Measurements from ENCODE around the gene FUT8.
"Not testable (repeated sequence)": the region's sequence is repeated elsewhere in the genome, so short reads cannot be mapped to it uniquely, and the experiment has no call there.

Gene FUT8

GRCh38 chr14:65419593-65420252 is 7.2 kb downstream of the FUT8 start:
- DNase-seq (ENCODE audit: low read depth), result no peak

GRCh38 chr14:65421201-65421981 is 8.9 kb downstream of the FUT8 start:
- no peak for DNase-seq (ENCODE audit: low read depth)

GRCh38 chr14:65422088-65422834 is 9.7 kb downstream of the FUT8 start:
- no peak for DNase-seq (ENCODE audit: low read depth)

- DNase-seq (ENCODE audit: low read depth), result no peak
Observed at GRCh38 chr14:65423982-65424381, 11.5 kb downstream of the FUT8 start.

- DNase-seq (ENCODE audit: low read depth), result no peak
Observed at GRCh38 chr14:65424531-65424930, 12.0 kb downstream of the FUT8 start.

- no peak for DNase-seq (ENCODE audit: low read depth)
Observed at GRCh38 chr14:65425885-65426284, 13.4 kb downstream of the FUT8 start.

DNA sequence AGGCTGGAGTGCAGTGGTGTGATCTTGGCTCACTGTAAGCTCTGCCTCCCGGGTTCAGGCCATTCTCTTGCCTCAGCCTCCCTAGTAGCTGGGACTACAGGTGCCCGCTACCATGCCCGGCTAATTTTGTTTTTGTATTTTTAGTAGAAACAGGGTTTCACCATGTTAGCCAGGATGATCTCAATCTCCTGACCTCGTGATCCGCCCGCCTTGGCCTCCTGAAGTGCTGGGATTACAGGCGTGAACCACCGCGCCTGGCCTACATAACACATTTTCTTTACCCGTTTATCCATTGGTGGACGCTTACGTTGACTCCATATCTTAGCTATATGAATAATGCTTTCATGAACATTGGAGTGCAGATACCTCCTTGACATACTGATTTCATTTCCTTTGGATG is 14.4 kb downstream of the FUT8 start:
- DNase-seq (ENCODE audit: low read depth), result not testable (repeated sequence)

DNA sequence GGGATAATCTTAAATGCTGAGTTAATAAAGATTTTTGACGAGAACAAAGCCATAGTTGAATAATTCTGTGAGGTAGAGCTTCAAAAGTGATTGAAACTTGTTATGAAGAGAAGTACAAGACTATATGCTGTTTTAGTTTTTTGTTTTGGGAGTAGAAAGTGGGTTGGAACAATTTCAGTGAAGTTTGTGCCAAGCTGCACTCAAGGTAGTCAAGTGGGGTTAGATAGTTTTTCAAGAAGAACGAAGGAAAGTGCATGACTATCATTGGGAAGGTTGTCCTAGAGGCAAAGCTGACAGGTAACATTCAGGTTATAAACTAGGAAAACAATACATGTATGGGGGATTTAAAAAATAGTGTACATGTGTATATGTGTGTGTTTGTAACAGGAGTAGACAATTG is 16.2 kb downstream of the FUT8 start:
- no peak for DNase-seq (ENCODE audit: low read depth)

GRCh38 chr14:65429757-65430156 is 17.2 kb downstream of the FUT8 start:
- DNase-seq (ENCODE audit: low read depth), result no peak

DNA sequence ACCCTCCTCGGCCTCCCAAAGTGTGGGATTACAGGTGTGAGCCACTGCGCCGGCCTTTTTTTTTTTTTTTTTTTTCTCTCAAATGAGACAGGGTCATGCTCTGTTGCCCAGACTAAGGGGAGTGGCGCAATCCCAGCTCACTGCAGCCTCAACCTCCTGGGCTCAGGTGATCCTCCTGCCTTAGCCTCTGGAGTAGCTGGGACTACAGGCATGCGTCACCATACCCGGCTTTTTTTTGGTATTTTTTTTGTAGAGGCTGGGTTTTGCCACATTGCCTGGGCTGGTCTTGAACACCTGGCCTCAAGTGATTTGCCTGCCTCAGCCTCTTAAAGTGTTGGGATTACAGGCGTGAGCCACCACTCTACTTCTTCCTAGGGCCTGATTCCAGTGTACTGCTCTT is 18.7 kb downstream of the FUT8 start:
- DNase-seq (ENCODE audit: low read depth), result no peak

- no peak for DNase-seq (ENCODE audit: low read depth)
Observed at GRCh38 chr14:65431951-65432350, 19.4 kb downstream of the FUT8 start.

DNA sequence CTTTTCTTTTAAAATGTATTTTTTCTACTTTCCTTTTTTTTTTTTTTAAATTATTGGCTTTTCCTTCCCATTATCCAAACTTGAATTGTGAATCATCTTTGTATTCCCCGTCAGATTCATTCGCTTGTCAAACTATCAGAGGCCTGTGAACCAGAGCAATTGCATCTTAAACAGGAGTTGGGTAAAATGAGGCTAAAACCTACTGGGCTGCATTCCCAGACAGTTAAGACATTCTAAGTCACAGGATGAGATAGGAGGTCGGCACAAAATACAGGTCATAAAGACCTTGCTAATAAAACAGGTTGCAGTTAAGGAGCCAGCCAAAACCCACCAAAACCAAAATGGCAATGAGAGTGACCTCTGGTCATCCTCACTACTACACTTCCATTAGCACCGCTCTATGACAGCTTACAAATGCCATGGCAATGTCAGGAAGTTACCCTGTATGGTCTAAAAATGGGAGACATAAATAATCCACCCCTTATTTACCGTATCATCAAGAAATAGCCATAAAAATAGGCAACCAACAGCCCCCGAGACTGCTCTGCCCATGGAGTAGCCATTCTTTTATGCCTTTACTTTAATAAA is 19.9 kb downstream of the FUT8 start:
- DNase-seq (ENCODE audit: low read depth), result no peak

GRCh38 chr14:65433157-65433556 is 20.6 kb downstream of the FUT8 start:
- no peak for DNase-seq (ENCODE audit: low read depth)

GRCh38 chr14:65433646-65434045 is 21.1 kb downstream of the FUT8 start:
- no peak for DNase-seq (ENCODE audit: low read depth)

GRCh38 chr14:65434216-65434850 is 21.8 kb downstream of the FUT8 start:
- DNase-seq (ENCODE audit: low read depth), result no peak

GRCh38 chr14:65438266-65438933 is 25.9 kb downstream of the FUT8 start:
- no peak for DNase-seq (ENCODE audit: low read depth)

DNA sequence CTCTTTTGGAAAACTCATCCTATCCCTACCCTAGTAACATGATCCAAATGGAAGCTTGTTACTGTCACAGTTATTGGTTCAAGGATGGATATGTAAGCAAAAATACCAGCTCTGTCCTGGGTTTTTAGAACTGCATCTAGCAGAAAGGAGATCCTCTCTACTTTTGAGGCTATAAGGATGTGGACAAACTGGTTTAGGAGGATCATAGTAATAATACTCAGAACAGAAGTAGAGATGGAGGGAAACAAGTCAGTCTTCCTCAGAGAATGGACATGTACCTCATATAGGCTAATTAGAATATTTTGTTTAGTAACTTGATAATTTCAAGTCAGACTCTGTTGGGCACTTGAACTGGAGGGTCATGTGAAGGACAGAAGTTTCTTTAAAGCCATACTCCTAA is 26.6 kb downstream of the FUT8 start:
- DNase-seq (ENCODE audit: low read depth), result no peak

DNA sequence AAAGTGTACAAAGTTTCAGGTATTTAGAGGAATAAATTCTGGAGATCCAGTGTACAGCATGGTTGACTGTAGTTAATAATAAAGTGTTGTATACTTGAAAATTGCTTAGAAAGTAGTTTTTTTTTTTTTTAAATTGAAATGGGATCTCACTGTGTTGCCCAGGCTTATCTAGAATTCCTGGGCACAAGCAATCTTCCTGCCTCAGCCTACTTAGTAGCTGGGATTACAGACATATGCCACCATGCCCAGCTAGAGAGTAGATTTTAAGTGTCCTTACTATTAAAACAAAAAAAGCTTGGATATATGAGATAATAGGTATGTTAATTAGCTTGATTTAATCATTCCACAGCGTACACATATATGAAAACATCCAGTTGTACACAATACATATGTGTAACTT is 27.7 kb downstream of the FUT8 start:
- no peak for DNase-seq (ENCODE audit: low read depth)

- DNase-seq (ENCODE audit: low read depth), result no peak
Observed at GRCh38 chr14:65444230-65444629, 31.7 kb downstream of the FUT8 start.

DNA sequence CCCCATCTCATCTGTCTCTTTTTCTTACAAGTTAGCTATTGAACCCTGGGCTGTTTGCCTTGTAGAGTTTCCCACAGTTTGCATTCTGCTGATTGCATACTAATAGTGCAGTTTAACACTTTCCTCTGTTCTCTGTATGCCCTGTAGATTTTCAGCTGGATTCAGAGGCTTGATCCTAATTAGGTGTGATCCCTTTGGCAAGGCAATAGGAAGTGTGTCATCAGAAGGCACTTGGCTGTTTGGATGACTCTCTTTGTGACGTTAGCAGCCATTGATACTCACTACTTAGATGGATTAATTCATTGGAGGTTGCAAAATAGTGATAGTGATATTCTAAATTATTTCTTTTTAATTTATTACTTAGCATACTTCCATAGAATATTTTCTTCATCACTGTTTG is 33.6 kb downstream of the FUT8 start:
- no peak for DNase-seq (ENCODE audit: low read depth)

DNA sequence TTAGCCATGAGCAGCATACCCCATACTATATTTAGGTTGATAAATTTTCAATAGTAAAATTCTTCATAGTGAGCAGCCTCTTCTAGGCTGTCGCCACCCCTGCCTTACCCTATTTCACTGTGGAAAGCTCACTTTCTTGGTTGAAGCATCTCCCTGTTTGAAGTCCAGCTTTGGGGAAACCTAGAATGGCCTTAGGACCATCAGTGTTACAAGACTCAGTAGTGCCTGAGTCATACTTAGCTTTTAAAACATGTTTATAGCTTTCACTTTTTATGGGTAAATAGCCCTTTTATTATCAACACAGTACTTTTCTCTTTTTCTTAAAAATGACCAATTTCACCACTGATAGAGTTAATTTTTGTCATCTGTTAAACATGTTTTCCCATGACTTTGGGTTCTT is 37.1 kb downstream of the FUT8 start:
- no peak for DNase-seq (ENCODE audit: low read depth)

All from stimulated activated CD8-positive, alpha-beta memory T cell treated with anti-CD3 and anti-CD28 coated beads, Interleukin-12 subunit alpha, Interleukin-12 subunit beta, amount 100 ng/mL, for 1 hour (primary cell).